Transverse colon (tissue), 4 donors: ENCODE results near the gene TNFRSF14. TPM values are rescaled to one million over a fixed set of nuclear protein-coding genes. Genes with fewer than 3 reads are reported as not detected.

Source experiments
- DNase-seq: peaks from one replicate; pipeline ENCODE4 v3.0.0-alpha.2; 2019
- H3K27ac ChIP-seq, 4 donors: fragments of 200-600 bp; sonication (generic); 2 replicates each; pipeline ENCODE4 v1.5.1; 2016 to 2018; ENCODE audit warnings: inconsistent platforms in 4 of 4
- H3K27me3 ChIP-seq: fragments of 200-600 bp; sonication (generic); 2 replicates; pipeline ENCODE4 v1.5.1; 2017; ENCODE audit warnings: inconsistent platforms
- H3K36me3 ChIP-seq, 4 donors: fragments of 200-600 bp; sonication (generic); 2 replicates each; pipeline ENCODE4 v1.5.1; 2017 to 2019; ENCODE audit warnings: inconsistent platforms in 4 of 4
- H3K4me1 ChIP-seq, 4 donors: fragments of 200-600 bp; sonication (generic); 2 replicates each; pipeline ENCODE4 v1.5.1; 2017 to 2020; ENCODE audit warnings: inconsistent platforms in 4 of 4
- H3K4me3 ChIP-seq, 4 donors: fragments of 200-600 bp; sonication (generic); 1 replicate in 1 of 4; 2 replicates in 3 of 4; pipeline versions ENCODE4 v1.5.1 to v1.6.1; 2017 to 2019; ENCODE audit warnings: inconsistent platforms in 4 of 4
- H3K9me3 ChIP-seq, 2 donors: fragments of 200-600 bp; sonication (generic); 2 replicates each; pipeline ENCODE4 v1.5.1; 2017 to 2019; ENCODE audit warnings: inconsistent platforms in 2 of 2
- CTCF ChIP-seq, 5 experiments: fragments of 200-600 bp in 3 of 5; fragments of 450-650 bp in 2 of 5; sonication (generic) in 3 of 5; IDR thresholded peaks; 1 replicate in 2 of 5; 2 replicates in 3 of 5; pipeline ENCODE4 v1.5.1; 2016 to 2017; ENCODE audit warnings: antibody characterized with exemption in 5 of 5, inconsistent platforms in 3 of 5, mild to moderate bottlenecking in 2 of 5, moderate library complexity in 1 of 5
- EP300 ChIP-seq: sonication (generic); formaldehyde crosslinking; IDR thresholded peaks from one replicate; pipeline ENCODE4 v1.6.1; 2017; ENCODE audit warnings: antibody characterized with exemption, low read depth
- POLR2A ChIP-seq: fragments of 450-650 bp; IDR thresholded peaks from one replicate; pipeline ENCODE4 v1.6.1; 2016; ENCODE audit warnings: antibody characterized with exemption, mild to moderate bottlenecking, moderate library complexity
- POLR2AphosphoS5 ChIP-seq, 3 donors: sonication (generic); formaldehyde crosslinking; IDR thresholded peaks; one replicate each; pipeline ENCODE4 v1.6.1; 2016; ENCODE audit warnings: antibody characterized with exemption in 3 of 3
- WGBS, 2 donors: methylation state at CpG; one replicate each; pipeline ENCODE4 v1.1.5; 2018; ENCODE audit warnings: low coverage in 1 of 2; 5-methylcytosine and 5-hydroxymethylcytosine counted together
- in situ Hi-C, 4 donors: fragments of 200-750 bp; cut with MboI; loops; one replicate each; pipeline versions ENCODE4 v1.15.0 to v1.15.1; 2017; ENCODE audit warnings: low sequenced_read_pairs in 3 of 4, low pct_ligation_motif_present in 1 of 4, low pct_unique_long_range_greater_than_20kb in 1 of 4
- intact Hi-C: fragments of 100-400 bp; cut with DNase I; formaldehyde crosslinking; loops from one replicate; pipeline ENCODE4 v1.15.1; 2023; ENCODE audit warnings: low total_unique reads
- total RNA-seq, 4 donors: library from RNA; depleted of rRNA; stranded (reverse); fragments of >200 nt; gene quantifications; one replicate each; pipeline ENCODE4 v1.1.0, GENCODE V29; 2016

The TNFRSF14 gene
- total RNA-seq, 4 donors from 2014 or later = 178 to 758 (median 278) TPM

GRCh38 chr1:2558861-2559260, 2.7 kb downstream of the TNFRSF14 start:
- WGBS, 2 donors = 95% methylated on average over 6 of the region's 6 CpGs; no CpG with 5 or more reads in 1 of the 2 donors
- Histone ChIP-seq H3K27ac (peak overlapping the region in 1 of 4 donors; percentile 96), H3K9me3 (no peaks in the 10 kb centered on the region), H3K27me3 (no peaks in the 10 kb centered on the region), H3K4me1 (peaks cover 21 to 49% (median 35%) of the 10 kb centered on the region in 4 donors), H3K36me3 (peaks cover 0 to 10% (median 0%) of the 10 kb centered on the region in 4 donors), H3K4me3 (no peak overlapping the region)
- in situ Hi-C loops (loop anchor here in 1 of 4 donors (25.0 kb wide), 1 partner anchor 147 kb away; the partner anchor contains the start of gene PEX10), intact Hi-C loops (no loop called here)
- no peak for DNase-seq
- TF ChIP-seq EP300 = no peak
- TF ChIP-seq POLR2A = no peak
- TF ChIP-seq POLR2AphosphoS5 (IDR thresholded peaks at IDR 0.05) = no peak

- Histone ChIP-seq H3K27me3 (no peaks in the 10 kb centered on the region), H3K36me3 (peaks cover 0 to 10% (median 0%) of the 10 kb centered on the region in 4 donors), H3K27ac (no peak overlapping the region), H3K4me1 (peaks cover 21 to 46% (median 37%) of the 10 kb centered on the region in 4 donors), H3K4me3 (no peak overlapping the region), H3K9me3 (no peaks in the 10 kb centered on the region)
- 87% methylated on average over 34 of the region's 35 CpGs; no CpG with 5 or more reads in 1 of the 2 donors for WGBS, 2 donors
- intact Hi-C loops (no loop called here), in situ Hi-C loops (loop anchor here in 1 of 4 donors (25.0 kb wide), 1 partner anchor 147 kb away; the partner anchor contains the start of gene PEX10)
- no peak for TF ChIP-seq EP300
- TF ChIP-seq POLR2A = no peak
- no peak for TF ChIP-seq CTCF (IDR thresholded peaks at IDR 0.05)
- no peak for DNase-seq
These were observed 3.5 kb downstream of the TNFRSF14 start for GRCh38 chr1:2559509-2560298.

- H3K4me3 ChIP-seq = no peak overlapping the region
- peaks cover 14 to 45% (median 37%) of the 10 kb centered on the region in 4 donors for H3K4me1 ChIP-seq
- H3K9me3 ChIP-seq = no peaks in the 10 kb centered on the region
- no peak for DNase-seq
- H3K27ac ChIP-seq = no peak overlapping the region
- intact Hi-C loops = no loop called here
- 88% methylated on average over 15 of the region's 15 CpGs; no CpG with 5 or more reads in 1 of the 2 donors for WGBS, 2 donors
- H3K27me3 ChIP-seq = no peaks in the 10 kb centered on the region
- in situ Hi-C loops = loop anchor here in 1 of 4 donors (25.0 kb wide), 1 partner anchor 148 kb away; the partner anchor contains the start of gene PEX10
- TF ChIP-seq POLR2AphosphoS5 (IDR thresholded peaks at IDR 0.05) (no peak), CTCF (IDR thresholded peaks at IDR 0.05) (no peak), EP300 (no peak), POLR2A (no peak)
- peaks cover 0 to 10% (median 0%) of the 10 kb centered on the region in 4 donors for H3K36me3 ChIP-seq
These were observed 4.3 kb downstream of the TNFRSF14 start for GRCh38 chr1:2560299-2561073.

- TF ChIP-seq POLR2AphosphoS5 (IDR thresholded peaks at IDR 0.05) (no peak), EP300 (no peak), CTCF (IDR thresholded peaks at IDR 0.05) (no peak), POLR2A (no peak)
- no peak for DNase-seq
- Histone ChIP-seq H3K27ac (no peak overlapping the region), H3K36me3 (peaks cover 0 to 10% (median 0%) of the 10 kb centered on the region in 4 donors), H3K4me3 (no peak overlapping the region), H3K27me3 (no peaks in the 10 kb centered on the region), H3K9me3 (no peaks in the 10 kb centered on the region), H3K4me1 (peaks cover 12 to 42% (median 36%) of the 10 kb centered on the region in 4 donors)
- WGBS, 2 donors = 86% methylated on average over 10 of the region's 11 CpGs; no CpG with 5 or more reads in 1 of the 2 donors
- intact Hi-C loops (no loop called here), in situ Hi-C loops (loop anchor here in 1 of 4 donors (25.0 kb wide), 1 partner anchor 149 kb away; the partner anchor contains the start of gene PEX10)
These were observed 5.3 kb downstream of the TNFRSF14 start for GRCh38 chr1:2561446-2561845.
